HG03354 (cell line): ENCODE results near the gene HLA-DPA1.

Experiments
- ATAC-seq: cut with Tn5 transposase; IDR thresholded peaks from one replicate; pipeline ENCODE4 v1.9.1; 2021; ENCODE audit warnings: mild to moderate bottlenecking; ENCODE audit not compliant: unreplicated experiment, poor library complexity, severe bottlenecking

Gene HLA-DPA1

GRCh38 chr6:33023536-33023935, 49.9 kb downstream of the HLA-DPA1 start:
- ATAC-seq, result no peak

GRCh38 chr6:33021917-33022316, 51.5 kb downstream of the HLA-DPA1 start:
- no peak for ATAC-seq

GRCh38 chr6:33019372-33019771, 54.1 kb downstream of the HLA-DPA1 start:
- ATAC-seq, result no peak

- ATAC-seq, result no peak
These were observed 54.5 kb downstream of the HLA-DPA1 start for GRCh38 chr6:33018904-33019303.

- no peak for ATAC-seq
These were observed 55.0 kb downstream of the HLA-DPA1 start for GRCh38 chr6:33018418-33018817.

GRCh38 chr6:33017694-33018353, 55.6 kb downstream of the HLA-DPA1 start:
- no peak for ATAC-seq

GRCh38 chr6:33017018-33017417, 56.4 kb downstream of the HLA-DPA1 start:
- no peak for ATAC-seq

GRCh38 chr6:33015798-33016197, 57.7 kb downstream of the HLA-DPA1 start:
- ATAC-seq, result no peak

- no peak for ATAC-seq
These were observed 58.4 kb downstream of the HLA-DPA1 start for GRCh38 chr6:33014841-33015634.
